DND-41 (cell line): ENCODE measurements around the gene TSHZ2.

Experiments used
- EZH2 ChIP-seq: IDR thresholded peaks from 3 replicates; pipeline ENCODE4 v1.6.1; 2012; ENCODE audit warnings: borderline replicate concordance, low read depth, mild to moderate bottlenecking, moderate library complexity, low read length, inconsistent platforms; ENCODE audit not compliant: severe bottlenecking
- TF ChIP-seq, protein P1 (sequence below): IDR thresholded peaks from 2 replicates; pipeline ENCODE4 v1.5.1; 2012; ENCODE audit warnings: borderline replicate concordance, low read length, moderate library complexity, mild to moderate bottlenecking; ENCODE audit not compliant: poor library complexity, severe bottlenecking; ENCODE audit errors: extremely low read depth

DNA sequence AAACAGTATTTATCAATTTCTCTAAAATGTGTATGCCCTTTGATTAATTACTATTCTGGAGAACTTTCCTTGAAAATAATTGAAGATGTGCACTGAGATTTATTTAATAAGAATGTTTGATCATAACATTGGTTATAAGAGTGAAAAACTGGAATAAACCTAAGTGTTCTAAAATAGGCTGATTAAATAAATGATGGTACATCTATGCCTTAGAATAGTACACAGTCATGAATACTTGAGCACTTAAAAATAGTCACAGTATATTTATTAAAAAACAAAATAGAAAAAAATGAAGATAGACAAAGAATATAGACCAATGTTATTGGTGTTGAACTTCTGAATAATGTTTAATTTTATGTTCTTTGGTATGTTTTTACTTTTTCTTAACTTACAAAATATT lies 528.5 kb downstream of the TSHZ2 start:
- TF ChIP-seq, protein P1, sequence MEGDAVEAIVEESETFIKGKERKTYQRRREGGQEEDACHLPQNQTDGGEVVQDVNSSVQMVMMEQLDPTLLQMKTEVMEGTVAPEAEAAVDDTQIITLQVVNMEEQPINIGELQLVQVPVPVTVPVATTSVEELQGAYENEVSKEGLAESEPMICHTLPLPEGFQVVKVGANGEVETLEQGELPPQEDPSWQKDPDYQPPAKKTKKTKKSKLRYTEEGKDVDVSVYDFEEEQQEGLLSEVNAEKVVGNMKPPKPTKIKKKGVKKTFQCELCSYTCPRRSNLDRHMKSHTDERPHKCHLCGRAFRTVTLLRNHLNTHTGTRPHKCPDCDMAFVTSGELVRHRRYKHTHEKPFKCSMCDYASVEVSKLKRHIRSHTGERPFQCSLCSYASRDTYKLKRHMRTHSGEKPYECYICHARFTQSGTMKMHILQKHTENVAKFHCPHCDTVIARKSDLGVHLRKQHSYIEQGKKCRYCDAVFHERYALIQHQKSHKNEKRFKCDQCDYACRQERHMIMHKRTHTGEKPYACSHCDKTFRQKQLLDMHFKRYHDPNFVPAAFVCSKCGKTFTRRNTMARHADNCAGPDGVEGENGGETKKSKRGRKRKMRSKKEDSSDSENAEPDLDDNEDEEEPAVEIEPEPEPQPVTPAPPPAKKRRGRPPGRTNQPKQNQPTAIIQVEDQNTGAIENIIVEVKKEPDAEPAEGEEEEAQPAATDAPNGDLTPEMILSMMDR: no peak
- TF ChIP-seq EZH2: no peak
